K562 (cell line): ENCODE measurements around the gene BAIAP3. TPM values are rescaled to one million over a fixed set of nuclear protein-coding genes. Genes with fewer than 3 reads are reported as not detected.

Experiments used
- BACH1 ChIP-seq: fragments of 200-800 bp; sonication (Bioruptor generic); IDR thresholded peaks from 2 replicates; pipeline ENCODE4 v1.6.1; 2016; ENCODE audit warnings: missing genetic modification characterization, missing compliant biosample characterization
- CTCFL ChIP-seq: IDR thresholded peaks from 2 replicates; pipeline ENCODE4 v1.6.1; 2011; ENCODE audit warnings: borderline replicate concordance, low read depth, mild to moderate bottlenecking, moderate library complexity, low read length; ENCODE audit not compliant: insufficient read depth, poor library complexity, severe bottlenecking
- FOS ChIP-seq: IDR thresholded peaks from 3 replicates; pipeline ENCODE4 v1.6.1; 2011; ENCODE audit not compliant: insufficient read length; ENCODE audit errors: extremely low read depth
- FOXP1 ChIP-seq: sonication (generic); formaldehyde crosslinking; IDR thresholded peaks from 2 replicates; pipeline ENCODE4 v1.8.0; 2022; ENCODE audit warnings: mild to moderate bottlenecking, missing genetic modification reagents
- KAT8 ChIP-seq: fragments of 450-650 bp; IDR thresholded peaks from 2 replicates; pipeline ENCODE4 v1.6.1; 2016; ENCODE audit warnings: low read depth, mild to moderate bottlenecking
- KHSRP ChIP-seq: fragments of 450-650 bp; IDR thresholded peaks from 2 replicates; pipeline ENCODE4 v1.6.1; 2017
- MTA1 ChIP-seq: fragments of 450-650 bp; IDR thresholded peaks from 2 replicates; pipeline ENCODE4 v1.6.1; 2017; ENCODE audit warnings: borderline replicate concordance
- MYC ChIP-seq, 2 experiments: fragments of 250-450 bp in 1 of 2; sonication (Bioruptor Pico) in 1 of 2; IDR thresholded peaks; 2 replicates each; pipeline versions ENCODE4 v1.5.1 to v1.6.1; 2012 to 2021; ENCODE audit warnings: low read depth in 2 of 2, borderline replicate concordance in 1 of 2, improper control_type of control experiment in 1 of 2, low read length in 1 of 2, mild to moderate bottlenecking in 1 of 2, moderate library complexity in 1 of 2
- NCOA4 ChIP-seq: fragments of 450-650 bp; IDR thresholded peaks from 2 replicates; pipeline ENCODE4 v1.6.1; 2018; ENCODE audit warnings: mild to moderate bottlenecking; ENCODE audit not compliant: partially characterized antibody
- OTX1 ChIP-seq: fragments of 450-650 bp; formaldehyde crosslinking; IDR thresholded peaks from 2 replicates; pipeline ENCODE4 v1.4.0; 2022; ENCODE audit warnings: mild to moderate bottlenecking
- PHB ChIP-seq: fragments of 250-450 bp; sonication (Bioruptor Pico); IDR thresholded peaks from 2 replicates; pipeline ENCODE4 v1.5.0; 2021
- PYGO2 ChIP-seq: fragments of 450-650 bp; IDR thresholded peaks from 2 replicates; pipeline ENCODE4 v1.6.1; 2016; ENCODE audit warnings: mild to moderate bottlenecking, missing genetic modification characterization, moderate library complexity, missing compliant biosample characterization
- TCF3 ChIP-seq: sonication (generic); formaldehyde crosslinking; IDR thresholded peaks from 2 replicates; pipeline ENCODE4 v1.4.0; 2020; ENCODE audit warnings: mild to moderate bottlenecking, missing genetic modification reagents
- TFAP4 ChIP-seq: sonication (generic); formaldehyde crosslinking; IDR thresholded peaks from 2 replicates; pipeline ENCODE4 v1.8.0; 2022; ENCODE audit warnings: missing genetic modification reagents, mild to moderate bottlenecking, moderate library complexity, borderline replicate concordance
- THAP7 ChIP-seq: fragments of 250-450 bp; sonication (Bioruptor Pico); IDR thresholded peaks from 2 replicates; pipeline ENCODE4 v1.5.0; 2021
- ZFPM2 ChIP-seq: fragments of 250-450 bp; sonication (Bioruptor Pico); IDR thresholded peaks from 2 replicates; pipeline ENCODE4 v1.5.1; 2022; ENCODE audit warnings: mild to moderate bottlenecking
- ZHX1 ChIP-seq: fragments of 150-350 bp; conservative IDR thresholded peaks from 2 replicates; pipeline ENCODE4 v1.6.1; 2014; ENCODE audit warnings: low read length
- ZNF224 ChIP-seq: sonication (generic); formaldehyde crosslinking; IDR thresholded peaks from 2 replicates; pipeline ENCODE4 v1.8.0; 2022; ENCODE audit warnings: mild to moderate bottlenecking, missing genetic modification reagents
- ZNF232 ChIP-seq: sonication (generic); formaldehyde crosslinking; IDR thresholded peaks from 2 replicates; pipeline ENCODE4 v1.8.0; 2022; ENCODE audit warnings: mild to moderate bottlenecking, missing genetic modification reagents
- polyA plus RNA-seq, 8 experiments: library from polyadenylated mRNA; depleted of rRNA in 4 of 8; stranded (reverse) in 5 of 8; unstranded in 3 of 8; fragments of >200 nt; fragmentation: Nextera tagmentation in 2 of 8; fragmentation: Illumina TruSeq in 1 of 8; extraction: Ambion mirVana in 2 of 8; extraction: Trizol in 1 of 8; gene quantifications; 2 replicates each; pipeline versions ENCODE4 v1.2.1 to v1.2.3, GENCODE V29; 2011 to 2014; ENCODE audit warnings: inconsistent platforms in 1 of 8, missing spikeins in 1 of 8
- total RNA-seq, 7 experiments: library from RNA; depleted of rRNA in 6 of 7; stranded (reverse); fragments of >200 nt in 6 of 7; fragmentation: Illumina TruSeq in 2 of 7; extraction: Trizol in 2 of 7; gene quantifications; 2 replicates each; pipeline versions ENCODE4 v1.2.1 to v1.2.3, GENCODE V29; 2011 to 2021; ENCODE audit warnings: low replicate concordance in 1 of 7

BAIAP3 gene
- total and polyA plus RNA-seq, 9 of the 15 experiments (the other 6 are each of a cell fraction or from before 2014, with no cell fraction given), result 0.03 to 4.5 (median 0.57) TPM; not detected in 1

- TF ChIP-seq ZHX1, result peak; percentile 51; the same call in 1 of the 2 replicates
- TF ChIP-seq ZFPM2 (CRISPR knock-in tag), result no peak
- peak; percentile 93 for TF ChIP-seq ZNF232 (CRISPR knock-in tag)
- peak; percentile 77 for TF ChIP-seq FOS
- TF ChIP-seq MYC (IDR thresholded peaks at IDR 0.05; ENCODE audit: low read depth, low read length), result peak; percentile 52
- peak; percentile 97 for TF ChIP-seq MYC (CRISPR knock-in tag; IDR thresholded peaks at IDR 0.05; ENCODE audit: borderline replicate concordance, low read depth)
- peak; percentile 71; the same call in 1 of the 2 replicates for TF ChIP-seq FOXP1 (CRISPR knock-in tag)
- no peak for TF ChIP-seq PYGO2 (tag)
- 0 out of 2 replicates have a peak, but pooled peaks have one; percentile 44 for TF ChIP-seq PHB (CRISPR knock-in tag)
- TF ChIP-seq KHSRP, result peak; percentile 80
- TF ChIP-seq ZNF224 (CRISPR knock-in tag), result peak; percentile 90; the same call in 1 of the 2 replicates
- no peak for TF ChIP-seq BACH1 (tag)
- 0 out of 2 replicates have a peak, but pooled peaks have one; percentile 29 for TF ChIP-seq THAP7
- peak; percentile 78; the same call in 1 of the 2 replicates for TF ChIP-seq TFAP4
- peak; percentile 96 for TF ChIP-seq MTA1
- TF ChIP-seq NCOA4, result no peak
- TF ChIP-seq OTX1 (CRISPR knock-in tag), result peak; percentile 64
- TF ChIP-seq CTCFL, result no peak
- TF ChIP-seq TCF3 (CRISPR knock-in tag), result peak; percentile 16; the same call in 1 of the 2 replicates
- TF ChIP-seq KAT8, result peak; percentile 90
Measured at GRCh38 chr16:1308977-1309885, 24.2 kb upstream of the BAIAP3 start, which contains the start of gene UBE2I (continued).
